ENCODE results near the gene WDR43. TPM values are rescaled to one million over a fixed set of nuclear protein-coding genes. Genes with fewer than 3 reads are reported as not detected.
"Not testable (repeated sequence)": the region's sequence is repeated elsewhere in the genome, so short reads cannot be mapped to it uniquely, and the experiment has no call there.

WDR43 gene
- total RNA-seq, 2 experiments from 2014 or later: 50.3 to 54.3 TPM

- Mint-ChIP-seq H3K4me3 (peak overlapping the region; percentile 71), H3K4me1 (peaks cover 20% of the 10 kb centered on the region), H3K27ac (peak overlapping the region; percentile 9), H3K9me3 (no peaks in the 10 kb centered on the region), H3K36me3 (no peaks in the 10 kb centered on the region), H3K27me3 (no peaks in the 10 kb centered on the region)
- ATAC-seq (ENCODE audit: low read depth) (peak; percentile 77), DNase-seq (peak; percentile 53)
- POLR2A ChIA-PET: no interaction called here
These were observed 62.0 kb downstream of the WDR43 start for GRCh38 chr2:28956415-28956826.

- peak overlapping the region; percentile 71 for H3K4me3 Mint-ChIP-seq
- no peak overlapping the region for H3K27ac Mint-ChIP-seq
- POLR2A ChIA-PET: no interaction called here
- no peak for ATAC-seq (ENCODE audit: low read depth)
- peaks cover 20% of the 10 kb centered on the region for H3K4me1 Mint-ChIP-seq
- no peaks in the 10 kb centered on the region for H3K27me3 Mint-ChIP-seq
- DNase-seq: no peak
- H3K36me3 Mint-ChIP-seq: no peaks in the 10 kb centered on the region
- H3K9me3 Mint-ChIP-seq: no peaks in the 10 kb centered on the region
These were observed 62.4 kb downstream of the WDR43 start for GRCh38 chr2:28956890-28957289.

- H3K4me3 Mint-ChIP-seq: no peak overlapping the region
- DNase-seq (peak; percentile 48), ATAC-seq (ENCODE audit: low read depth) (peak; percentile 59)
- H3K36me3 Mint-ChIP-seq: no peaks in the 10 kb centered on the region
- H3K4me1 Mint-ChIP-seq: peaks cover 18% of the 10 kb centered on the region
- H3K27me3 Mint-ChIP-seq: peaks cover 6% of the 10 kb centered on the region
- H3K27ac Mint-ChIP-seq: no peak overlapping the region
- no peaks in the 10 kb centered on the region for H3K9me3 Mint-ChIP-seq
- POLR2A ChIA-PET: interaction anchor here (1.4 kb wide), 1 partner anchor 53 kb away, joined by 5 read pairs; no protein-coding TSS in a partner anchor
These were observed 64.2 kb downstream of the WDR43 start for GRCh38 chr2:28958689-28959088.

DNA sequence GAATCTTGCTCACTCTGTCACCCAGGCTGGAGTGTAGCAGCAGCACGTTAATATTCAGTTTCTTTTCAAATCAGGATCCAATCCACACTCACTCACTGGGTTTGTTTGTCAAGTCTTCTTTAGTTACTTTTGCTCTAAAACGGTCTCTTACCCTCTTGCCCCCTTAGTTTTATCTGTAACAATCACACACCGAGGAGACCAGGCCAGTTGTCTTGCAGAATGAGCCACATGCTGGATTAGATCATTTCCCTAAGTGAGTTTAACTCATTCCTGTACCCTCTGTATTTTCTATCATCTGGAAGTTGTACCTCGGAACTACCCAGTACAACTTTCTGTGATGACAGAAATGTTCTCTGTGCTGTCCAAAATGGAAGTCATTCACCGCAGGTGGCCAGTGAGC, 65.9 kb downstream of the WDR43 start:
- Mint-ChIP-seq H3K36me3 (no peaks in the 10 kb centered on the region), H3K27me3 (peaks cover 6% of the 10 kb centered on the region), H3K4me1 (peaks cover 18% of the 10 kb centered on the region), H3K27ac (no peak overlapping the region), H3K9me3 (no peaks in the 10 kb centered on the region), H3K4me3 (no peak overlapping the region)
- DNase-seq: no peak
- no peak for ATAC-seq (ENCODE audit: low read depth)
- POLR2A ChIA-PET: interaction anchor here (1.4 kb wide), 1 partner anchor 55 kb away, joined by 3 read pairs; no protein-coding TSS in a partner anchor

- no peak overlapping the region for H3K27ac Mint-ChIP-seq
- POLR2A ChIA-PET: no interaction called here
These were observed 68.0 kb downstream of the WDR43 start for GRCh38 chr2:28962505-28962904.

DNA sequence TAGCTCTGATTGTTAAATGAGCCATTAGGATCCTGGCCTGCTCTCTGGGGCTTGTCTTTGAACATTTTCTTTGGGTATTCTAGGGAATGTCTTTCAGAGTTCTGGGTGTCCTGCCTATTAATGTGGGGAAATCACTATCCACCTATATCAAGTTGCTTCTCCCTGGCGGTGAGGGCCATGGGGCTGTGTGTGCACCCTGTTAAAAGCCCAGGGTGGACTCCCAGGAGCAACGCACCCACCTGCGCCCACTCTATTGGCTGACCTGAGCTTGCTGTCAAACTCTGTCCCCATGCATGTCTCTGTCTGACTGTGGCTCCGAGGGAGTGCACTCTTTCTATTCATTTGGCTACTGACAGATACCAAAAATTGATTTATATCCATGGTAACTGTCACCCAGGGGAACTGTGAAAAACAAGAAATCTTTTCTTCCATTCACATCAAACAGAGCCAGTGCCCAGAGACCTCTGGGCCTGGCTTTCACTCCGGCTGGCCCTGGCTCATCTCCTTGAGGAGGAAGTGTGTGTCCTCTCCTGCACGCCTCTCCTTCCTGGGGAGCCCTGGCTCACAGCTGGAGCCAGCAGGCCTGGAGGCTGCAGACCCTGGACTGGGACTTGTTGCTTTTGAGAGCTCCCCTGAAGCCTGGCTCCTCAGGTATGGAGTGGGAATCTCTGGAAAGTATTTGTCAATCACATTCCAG, 76.1 kb downstream of the WDR43 start:
- no peak for DNase-seq
- H3K27me3 Mint-ChIP-seq: peaks cover 10% of the 10 kb centered on the region
- POLR2A ChIA-PET: no interaction called here
- no peaks in the 10 kb centered on the region for H3K9me3 Mint-ChIP-seq
- no peak overlapping the region for H3K27ac Mint-ChIP-seq
- ATAC-seq (ENCODE audit: low read depth): no peak
- no peak overlapping the region for H3K4me3 Mint-ChIP-seq
- H3K4me1 Mint-ChIP-seq: peaks cover 9% of the 10 kb centered on the region
- no peaks in the 10 kb centered on the region for H3K36me3 Mint-ChIP-seq

More at GRCh38 chr2:28962505-28962904, 68.0 kb downstream of the WDR43 start:
- no peaks in the 10 kb centered on the region for H3K9me3 Mint-ChIP-seq
- no peaks in the 10 kb centered on the region for H3K36me3 Mint-ChIP-seq
- DNase-seq: no peak
- H3K4me3 Mint-ChIP-seq: no peak overlapping the region
- no peak for ATAC-seq (ENCODE audit: low read depth)
- peaks cover 7% of the 10 kb centered on the region for H3K4me1 Mint-ChIP-seq
- H3K27me3 Mint-ChIP-seq: peaks cover 6% of the 10 kb centered on the region

GRCh38 chr2:28972778-28973335, 78.4 kb downstream of the WDR43 start:
- H3K9me3 Mint-ChIP-seq: no peaks in the 10 kb centered on the region
- no peak overlapping the region for H3K27ac Mint-ChIP-seq
- H3K36me3 Mint-ChIP-seq: no peaks in the 10 kb centered on the region
- H3K4me1 Mint-ChIP-seq: peaks cover 9% of the 10 kb centered on the region
- no peak for DNase-seq
- peak; percentile 72 for ATAC-seq (ENCODE audit: low read depth)
- POLR2A ChIA-PET: no interaction called here
- peaks cover 10% of the 10 kb centered on the region for H3K27me3 Mint-ChIP-seq
- H3K4me3 Mint-ChIP-seq: peak overlapping the region; percentile 15

- Mint-ChIP-seq H3K4me3 (no peak overlapping the region), H3K4me1 (peaks cover 9% of the 10 kb centered on the region), H3K9me3 (no peaks in the 10 kb centered on the region), H3K27me3 (peaks cover 8% of the 10 kb centered on the region), H3K36me3 (no peaks in the 10 kb centered on the region), H3K27ac (no peak overlapping the region)
- ATAC-seq (ENCODE audit: low read depth) (no peak), DNase-seq (no peak)
- POLR2A ChIA-PET: no interaction called here
These were observed 79.8 kb downstream of the WDR43 start for GRCh38 chr2:28974252-28974651.

DNA sequence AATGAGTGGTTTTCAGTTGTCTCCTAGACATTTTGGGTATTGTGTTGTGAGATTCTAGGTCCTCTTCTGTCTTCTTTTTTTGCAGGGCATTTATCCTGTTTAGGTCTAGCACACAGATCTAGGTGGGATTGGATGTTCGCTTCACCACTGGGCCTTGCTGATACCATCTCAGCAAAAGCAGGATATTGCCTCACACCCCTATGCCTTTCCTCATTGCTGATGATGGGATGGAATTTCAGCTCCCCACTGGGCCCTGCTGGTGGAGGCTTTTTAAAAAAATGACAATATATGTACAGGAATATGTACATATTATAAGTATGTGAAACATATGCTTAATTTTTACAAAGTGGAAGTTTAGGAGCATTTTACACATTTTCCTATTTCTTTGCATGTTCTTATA, 81.2 kb downstream of the WDR43 start:
- ATAC-seq (ENCODE audit: low read depth): no peak
- peaks cover 10% of the 10 kb centered on the region for H3K4me1 Mint-ChIP-seq
- no peak for DNase-seq
- H3K9me3 Mint-ChIP-seq: no peaks in the 10 kb centered on the region
- peaks cover 8% of the 10 kb centered on the region for H3K27me3 Mint-ChIP-seq
- POLR2A ChIA-PET: no interaction called here
- H3K4me3 Mint-ChIP-seq: no peak overlapping the region
- no peak overlapping the region for H3K27ac Mint-ChIP-seq
- H3K36me3 Mint-ChIP-seq: no peaks in the 10 kb centered on the region

- POLR2A ChIA-PET: no interaction called here
- ATAC-seq (ENCODE audit: low read depth): no peak
- Mint-ChIP-seq H3K4me1 (peaks cover 10% of the 10 kb centered on the region), H3K9me3 (no peaks in the 10 kb centered on the region), H3K36me3 (no peaks in the 10 kb centered on the region), H3K27me3 (peaks cover 7% of the 10 kb centered on the region), H3K4me3 (no peak overlapping the region), H3K27ac (no peak overlapping the region)
- no peak for DNase-seq
These were observed 82.1 kb downstream of the WDR43 start for GRCh38 chr2:28976584-28976983.

GRCh38 chr2:28977176-28977875, 82.9 kb downstream of the WDR43 start:
- H3K36me3 Mint-ChIP-seq: no peaks in the 10 kb centered on the region
- peaks cover 10% of the 10 kb centered on the region for H3K4me1 Mint-ChIP-seq
- H3K4me3 Mint-ChIP-seq: no peak overlapping the region
- H3K27ac Mint-ChIP-seq: no peak overlapping the region
- POLR2A ChIA-PET: no interaction called here
- H3K9me3 Mint-ChIP-seq: no peaks in the 10 kb centered on the region
- peaks cover 2% of the 10 kb centered on the region for H3K27me3 Mint-ChIP-seq
- no peak for DNase-seq
- ATAC-seq (ENCODE audit: low read depth): no peak

DNA sequence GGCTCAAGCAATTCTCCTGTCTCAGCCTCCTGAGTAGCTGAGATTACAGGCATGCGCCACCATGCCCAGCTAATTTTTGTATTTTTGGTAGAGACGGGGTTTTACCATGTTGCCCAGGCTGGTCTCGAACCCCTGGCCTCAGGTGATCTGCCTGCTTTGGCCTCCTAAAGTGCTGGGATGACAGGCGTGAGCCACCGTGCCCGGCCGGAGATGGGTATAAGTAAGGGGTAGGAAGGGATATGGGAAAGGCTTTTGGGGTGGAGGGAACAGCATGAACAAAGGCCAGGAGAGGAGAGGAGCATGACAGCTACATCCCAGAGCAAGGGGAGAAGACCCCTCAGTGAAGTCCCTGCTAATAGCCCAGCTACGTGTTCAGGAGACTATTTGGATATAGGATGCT, 83.5 kb downstream of the WDR43 start:
- H3K9me3 Mint-ChIP-seq; H3K4me1 Mint-ChIP-seq; ATAC-seq (ENCODE audit: low read depth); POLR2A ChIA-PET; H3K36me3 Mint-ChIP-seq; H3K27me3 Mint-ChIP-seq; H3K4me3 Mint-ChIP-seq; DNase-seq: not testable (repeated sequence)
- H3K27ac Mint-ChIP-seq: peak overlapping the region; percentile 14

DNA sequence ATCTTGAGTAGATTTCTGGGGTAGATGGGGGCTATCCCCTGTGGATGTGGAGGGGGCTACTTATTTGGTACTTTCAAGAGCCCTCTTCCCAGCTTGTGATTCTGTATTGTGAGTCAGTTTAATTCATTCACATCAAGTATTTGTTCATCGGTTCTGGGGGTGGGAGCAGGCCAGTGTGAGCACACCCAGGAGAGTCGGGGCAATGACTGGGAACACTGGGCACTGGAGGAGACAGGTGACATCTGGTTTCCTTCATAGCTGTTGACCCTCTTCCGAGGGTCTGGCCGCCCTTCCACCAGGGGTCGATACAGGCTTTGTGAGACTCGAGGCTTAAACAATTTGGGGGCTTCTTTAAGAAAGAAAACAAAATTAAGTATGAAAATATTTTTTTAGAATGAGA, 84.1 kb downstream of the WDR43 start:
- POLR2A ChIA-PET: no interaction called here
- ATAC-seq (ENCODE audit: low read depth) (no peak), DNase-seq (no peak)
- Mint-ChIP-seq H3K4me3 (no peak overlapping the region), H3K27ac (no peak overlapping the region), H3K27me3 (no peaks in the 10 kb centered on the region), H3K9me3 (no peaks in the 10 kb centered on the region), H3K4me1 (peaks cover 1% of the 10 kb centered on the region), H3K36me3 (no peaks in the 10 kb centered on the region)

GRCh38 chr2:28979041-28979440, 84.6 kb downstream of the WDR43 start:
- H3K36me3 Mint-ChIP-seq: no peaks in the 10 kb centered on the region
- no peak for DNase-seq
- no peak overlapping the region for H3K4me3 Mint-ChIP-seq
- no peaks in the 10 kb centered on the region for H3K9me3 Mint-ChIP-seq
- H3K27me3 Mint-ChIP-seq: no peaks in the 10 kb centered on the region
- peaks cover 1% of the 10 kb centered on the region for H3K4me1 Mint-ChIP-seq
- POLR2A ChIA-PET: no interaction called here
- ATAC-seq (ENCODE audit: low read depth): no peak
- no peak overlapping the region for H3K27ac Mint-ChIP-seq
